Left hindlimb (tissue), 1 donor: ENCODE data around the gene OASL.

Experiments used
- DNase-seq: peaks from one replicate; pipeline ENCODE4 v3.0.0-alpha.2; 2018

Gene OASL

DNA sequence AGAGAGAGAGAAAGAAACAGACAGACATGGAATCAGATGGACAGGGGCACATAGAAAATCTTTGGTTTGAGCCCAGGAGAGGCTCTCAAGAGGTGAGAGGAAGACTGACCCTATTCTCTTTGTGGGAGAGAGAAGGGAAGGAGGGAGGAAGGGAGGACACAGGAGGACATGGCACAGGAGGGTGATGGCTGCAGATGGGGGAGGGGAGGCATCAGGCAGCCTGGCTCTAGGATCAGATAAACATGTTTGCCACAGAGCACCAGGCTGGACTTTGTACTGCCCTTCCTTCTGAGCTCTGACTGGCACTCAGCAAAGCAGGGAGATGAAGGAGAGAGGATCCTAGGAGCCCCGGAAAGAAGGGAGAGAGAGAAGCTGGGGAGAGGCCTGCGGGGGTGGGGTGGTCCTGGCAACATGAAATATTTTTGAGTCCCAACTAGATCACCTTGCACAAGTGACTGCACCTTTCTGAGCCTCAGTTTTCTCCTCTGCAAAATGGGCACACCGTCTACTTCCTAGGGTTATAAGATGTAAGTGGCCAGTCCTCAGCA is 54.6 kb downstream of the OASL start:
- DNase-seq, result no peak

GRCh38 chr12:120983759-120984158 is 55.3 kb downstream of the OASL start:
- DNase-seq, result no peak

DNA sequence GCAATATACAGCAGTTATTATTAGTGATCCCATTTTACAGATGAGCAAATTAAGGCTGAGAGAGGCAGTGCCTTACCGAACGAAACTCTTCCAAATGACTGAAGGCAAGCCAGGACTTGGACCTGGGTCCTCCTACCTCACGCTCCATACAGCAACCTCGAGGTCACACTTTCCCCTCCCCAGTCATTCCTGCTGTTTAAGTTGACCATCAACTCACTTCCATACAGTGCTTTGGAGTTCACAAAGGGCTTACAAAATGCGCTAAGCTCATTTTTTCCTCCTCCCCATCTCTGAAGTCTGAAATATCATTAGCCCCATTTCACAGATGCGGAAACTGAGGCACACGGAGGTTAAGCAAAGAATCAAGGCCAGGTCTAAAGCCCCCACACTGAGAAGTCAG is 56.4 kb downstream of the OASL start:
- DNase-seq, result no peak

GRCh38 chr12:120981407-120981941 is 57.6 kb downstream of the OASL start:
- no peak for DNase-seq

- DNase-seq, result no peak
These were observed 58.2 kb downstream of the OASL start for GRCh38 chr12:120980800-120981368.

DNA sequence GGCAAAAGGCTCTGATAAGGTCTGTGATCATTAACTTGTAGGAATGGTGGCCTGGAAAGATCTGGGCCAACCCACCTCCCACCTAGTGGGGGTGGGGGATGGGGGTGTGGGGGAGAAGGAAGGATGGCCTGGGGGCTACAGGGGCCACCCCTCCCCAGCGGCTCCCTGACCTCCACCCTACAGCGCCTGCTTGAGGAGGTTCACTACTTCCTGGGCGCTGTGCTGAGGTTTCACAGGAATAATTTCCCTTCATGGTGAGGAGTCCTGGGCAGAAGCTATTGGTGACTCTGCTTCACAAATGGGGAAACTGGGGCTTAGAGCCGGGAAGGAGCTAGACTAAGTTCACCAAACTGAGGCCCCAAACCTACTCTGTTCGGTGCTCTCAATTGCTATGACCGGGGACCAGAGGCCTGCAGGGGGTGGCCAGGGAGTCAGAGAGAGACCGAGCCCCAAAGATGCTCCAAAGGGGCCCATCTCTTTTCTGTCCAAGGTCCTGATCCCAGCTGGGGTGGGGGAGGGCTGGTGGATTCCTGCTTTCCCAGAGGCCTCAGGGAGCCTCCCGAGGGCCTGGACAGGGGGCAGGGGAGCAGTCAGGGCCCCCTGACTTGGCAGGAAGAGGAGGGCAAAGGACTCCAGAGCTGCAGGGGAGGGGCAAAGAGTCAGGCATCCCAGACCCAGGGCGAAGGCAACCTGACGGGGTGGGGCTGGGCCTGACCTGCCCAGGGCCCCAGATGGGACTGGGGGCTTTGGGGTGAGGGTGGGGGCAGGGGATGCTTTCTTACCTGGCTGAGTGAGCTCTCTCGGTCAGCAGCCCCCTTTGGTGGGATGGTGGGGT is 59.0 kb downstream of the OASL start:
- no peak for DNase-seq

- DNase-seq, result no peak
These were observed 59.7 kb downstream of the OASL start for GRCh38 chr12:120979220-120979861.

DNA sequence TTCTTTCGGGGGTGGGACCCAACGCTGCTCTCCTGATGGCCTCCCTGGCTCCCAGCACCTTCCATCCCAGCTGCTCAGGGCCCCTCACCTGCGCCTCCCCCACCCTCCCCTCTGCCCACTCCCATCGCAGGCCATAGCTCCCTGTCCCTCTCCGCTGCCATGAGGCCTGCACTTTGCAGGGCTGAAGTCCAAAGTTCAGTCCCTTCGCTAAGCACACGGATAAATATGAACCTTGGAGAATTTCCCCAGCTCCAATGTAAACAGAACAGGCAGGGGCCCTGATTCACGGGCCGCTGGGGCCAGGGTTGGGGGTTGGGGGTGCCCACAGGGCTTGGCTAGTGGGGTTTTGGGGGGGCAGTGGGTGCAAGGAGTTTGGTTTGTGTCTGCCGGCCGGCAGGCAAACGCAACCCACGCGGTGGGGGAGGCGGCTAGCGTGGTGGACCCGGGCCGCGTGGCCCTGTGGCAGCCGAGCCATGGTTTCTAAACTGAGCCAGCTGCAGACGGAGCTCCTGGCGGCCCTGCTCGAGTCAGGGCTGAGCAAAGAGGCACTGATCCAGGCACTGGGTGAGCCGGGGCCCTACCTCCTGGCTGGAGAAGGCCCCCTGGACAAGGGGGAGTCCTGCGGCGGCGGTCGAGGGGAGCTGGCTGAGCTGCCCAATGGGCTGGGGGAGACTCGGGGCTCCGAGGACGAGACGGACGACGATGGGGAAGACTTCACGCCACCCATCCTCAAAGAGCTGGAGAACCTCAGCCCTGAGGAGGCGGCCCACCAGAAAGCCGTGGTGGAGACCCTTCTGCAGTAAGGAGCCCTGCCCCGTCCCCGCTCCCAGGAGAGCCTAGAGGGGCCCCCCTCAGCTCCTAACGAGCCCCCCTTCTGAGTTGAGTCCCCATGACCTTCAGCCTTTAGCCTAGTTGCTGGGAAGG is 60.5 kb downstream of the OASL start, which contains the start of gene HNF1A:
Gene HNF1A, plus strand, starts transcription at position 248 of the 924 bp plus-strand sequence. Its CDS starts 226 bp downstream, at position 474.
- no peak for DNase-seq

DNA sequence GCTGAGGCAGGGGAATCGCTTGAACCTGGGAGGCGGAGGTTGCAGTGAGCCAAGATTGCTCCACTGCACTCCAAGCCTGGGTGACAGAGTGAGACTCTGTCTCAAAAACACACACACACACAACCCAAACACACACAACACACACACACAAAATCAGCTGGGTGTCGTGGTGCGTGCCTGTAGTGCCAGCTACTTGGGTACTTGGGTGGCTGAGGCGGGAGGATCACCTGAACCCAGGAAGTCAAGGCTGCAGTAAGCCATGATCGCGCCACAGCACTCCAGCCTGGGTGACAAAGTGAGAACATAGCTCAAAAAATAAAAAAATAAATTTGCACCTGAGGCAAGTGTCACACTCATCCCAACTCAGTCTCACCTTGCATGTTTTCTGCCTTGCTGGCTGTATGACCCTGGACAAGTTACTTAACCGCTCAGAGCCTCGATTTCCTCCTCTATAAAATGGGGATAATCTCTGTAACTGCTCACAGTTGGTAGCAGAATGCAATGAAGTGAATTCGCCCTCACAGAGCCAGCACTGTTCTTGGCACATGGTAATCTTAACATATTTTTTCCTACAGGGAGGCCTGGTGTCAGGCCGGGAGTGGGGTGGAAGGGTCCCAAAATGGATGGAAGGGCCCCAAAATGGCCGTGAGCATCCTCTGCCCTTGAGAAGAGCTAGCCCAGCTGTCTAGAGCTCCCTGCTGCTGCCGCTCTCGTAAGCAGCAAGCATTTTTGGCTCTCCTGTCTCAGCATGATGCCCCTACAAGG is 61.3 kb downstream of the OASL start:
- no peak for DNase-seq

DNA sequence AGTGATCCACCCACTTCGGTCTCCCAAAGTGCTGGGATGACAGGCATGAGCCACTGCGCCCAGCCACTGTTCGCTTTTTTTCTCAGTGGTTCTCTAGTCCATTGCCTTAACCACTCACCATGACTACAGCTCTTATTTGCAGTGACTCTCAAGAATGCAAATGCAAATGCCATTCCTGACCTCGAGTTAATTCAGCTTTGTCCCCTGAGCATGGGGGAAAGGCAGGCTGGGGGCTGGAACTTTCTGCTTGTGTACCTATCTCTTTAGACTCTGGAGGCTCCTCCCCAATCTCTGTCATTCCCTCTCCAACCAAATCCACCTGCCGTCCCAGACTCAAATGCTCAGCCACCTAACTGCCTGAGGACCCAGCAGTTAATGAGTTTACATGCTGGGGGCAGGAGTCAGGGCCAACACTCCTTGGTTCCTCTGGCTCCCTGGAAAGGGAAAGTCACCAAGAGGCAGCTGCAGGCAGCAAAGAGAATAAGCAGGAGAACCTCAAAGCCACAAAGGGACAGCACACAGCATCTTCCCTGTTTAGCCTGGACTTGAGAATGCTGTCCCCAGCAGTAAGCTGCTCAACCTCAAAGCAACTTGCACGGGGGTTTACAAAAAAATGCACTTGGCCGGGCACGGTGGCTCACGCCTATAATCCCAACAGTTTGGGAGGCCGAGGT is 66.0 kb downstream of the OASL start:
- DNase-seq, result no peak

- DNase-seq, result no peak
These were observed 67.5 kb downstream of the OASL start for GRCh38 chr12:120971299-120972180.

DNA sequence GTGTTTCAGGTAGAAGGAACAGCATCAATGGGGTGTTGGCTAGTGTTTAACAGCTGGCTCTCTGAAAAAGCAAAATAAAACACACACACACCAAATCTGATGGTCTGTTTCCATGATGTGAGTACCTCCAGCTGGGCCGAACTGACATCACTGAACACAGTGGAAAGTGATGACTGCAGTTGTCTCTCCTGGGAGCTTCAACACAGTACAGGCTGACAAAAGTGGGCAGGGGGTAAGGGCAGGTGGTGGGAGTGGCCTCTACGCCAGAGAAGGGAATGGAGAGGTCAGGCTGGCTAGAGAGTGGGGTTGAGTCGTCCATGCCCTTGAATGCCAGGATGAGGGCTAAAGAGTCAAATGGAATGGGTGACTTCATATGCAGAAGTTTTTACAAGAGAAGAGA is 68.7 kb downstream of the OASL start:
- DNase-seq, result no peak
